Measurements from ENCODE around the gene SMCO2.

GRCh38 chr12:27474344-27474743 is 27.8 kb downstream of the SMCO2 start:
- TF ChIP-seq CTCF (IDR thresholded peaks at IDR 0.05): no peak
- TF ChIP-seq SIN3A (IDR thresholded peaks at IDR 0.05; ENCODE audit: borderline replicate concordance, insufficient read depth, low read depth, low read length): no peak
- no peak for TF ChIP-seq POLR2AphosphoS5 (IDR thresholded peaks at IDR 0.05; ENCODE audit: low read depth, low read length)
- no peak for TF ChIP-seq REST (IDR thresholded peaks at IDR 0.05; ENCODE audit: insufficient read depth in 1 of 2, low read depth in 2 of 2, low read length in 1 of 2)

All from Panc1 (cell line).